ENCODE measurements around the gene FBLIM1.

GRCh38 chr1:15712168-15712567, 46.4 kb upstream of the FBLIM1 start:
- no peak for TF ChIP-seq CTCF (IDR thresholded peaks at IDR 0.05)
- TF ChIP-seq POLR2A (IDR thresholded peaks at IDR 0.05): no peak
